Upper lobe of left lung (tissue), 4 donors: ENCODE results near the gene MAGEA3.

Source experiments
- CTCF ChIP-seq, 6 experiments: fragments of 450-650 bp in 4 of 6; fragments of 200-600 bp in 2 of 6; sonication (generic) in 2 of 6; IDR thresholded peaks; one replicate each; pipeline ENCODE4 v1.5.1; 2016 to 2019; ENCODE audit warnings: antibody characterized with exemption in 6 of 6
- EP300 ChIP-seq, 4 donors: sonication (generic); formaldehyde crosslinking; IDR thresholded peaks; one replicate each; pipeline ENCODE4 v1.5.1; 2017; ENCODE audit warnings: antibody characterized with exemption in 4 of 4, control low read depth in 2 of 4
- POLR2A ChIP-seq, 4 donors: fragments of 450-650 bp; IDR thresholded peaks; one replicate each; pipeline ENCODE4 v1.5.1; 2016 to 2017; ENCODE audit warnings: antibody characterized with exemption in 4 of 4, mild to moderate bottlenecking in 2 of 4
- POLR2AphosphoS5 ChIP-seq, 2 donors: sonication (generic); formaldehyde crosslinking; IDR thresholded peaks; one replicate each; pipeline ENCODE4 v1.5.1; 2017; ENCODE audit warnings: antibody characterized with exemption in 2 of 2

DNA sequence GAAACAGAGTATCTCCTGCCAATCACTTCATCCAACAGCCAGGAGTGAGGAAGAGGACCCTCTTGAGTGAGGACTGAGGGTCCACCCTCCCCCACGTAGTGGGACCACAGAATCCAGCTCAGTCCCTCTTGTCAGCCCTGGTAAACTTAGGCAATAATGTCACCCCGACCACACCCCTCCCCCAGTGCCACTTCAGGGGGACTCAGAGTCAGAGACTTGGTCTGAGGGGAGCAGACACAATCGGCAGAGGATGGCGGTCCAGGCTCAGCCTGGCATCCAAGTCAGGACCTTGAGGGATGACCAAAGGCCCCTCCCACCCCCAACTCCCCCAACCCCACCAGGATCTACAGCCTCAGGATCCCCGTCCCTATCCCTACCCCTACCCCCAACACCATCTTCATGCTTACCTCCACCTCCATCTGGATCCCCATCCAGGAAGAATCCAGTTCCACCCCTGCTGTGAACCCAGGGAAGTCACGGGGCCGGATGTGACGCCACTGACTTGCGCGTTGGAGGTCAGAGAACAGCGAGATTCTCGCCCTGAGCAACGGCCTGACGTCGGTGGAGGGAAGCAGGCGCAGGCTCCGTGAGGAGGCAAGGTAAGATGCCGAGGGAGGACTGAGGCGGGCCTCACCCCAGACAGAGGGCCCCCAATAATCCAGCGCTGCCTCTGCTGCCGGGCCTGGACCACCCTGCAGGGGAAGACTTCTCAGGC is 34.8 kb downstream of the MAGEA3 start, which contains the start of the genes CSAG1 and MAGEA12:
- TF ChIP-seq CTCF (IDR thresholded peaks at IDR 0.05): no peak
- TF ChIP-seq POLR2A (IDR thresholded peaks at IDR 0.05): no peak
- TF ChIP-seq EP300 (IDR thresholded peaks at IDR 0.05): no peak
- no peak for TF ChIP-seq POLR2AphosphoS5 (IDR thresholded peaks at IDR 0.05)
